NCI-H1417 (cell line): ENCODE results near the gene ALDH1B1.
"Not testable (repeated sequence)": the region's sequence is repeated elsewhere in the genome, so short reads cannot be mapped to it uniquely, and the experiment has no call there.

Experiments used
- DNase-seq, 3 experiments: peaks; one replicate each; lab custom pipeline; 2025; lab: John Stamatoyannopoulos, UW

The ALDH1B1 gene

DNA sequence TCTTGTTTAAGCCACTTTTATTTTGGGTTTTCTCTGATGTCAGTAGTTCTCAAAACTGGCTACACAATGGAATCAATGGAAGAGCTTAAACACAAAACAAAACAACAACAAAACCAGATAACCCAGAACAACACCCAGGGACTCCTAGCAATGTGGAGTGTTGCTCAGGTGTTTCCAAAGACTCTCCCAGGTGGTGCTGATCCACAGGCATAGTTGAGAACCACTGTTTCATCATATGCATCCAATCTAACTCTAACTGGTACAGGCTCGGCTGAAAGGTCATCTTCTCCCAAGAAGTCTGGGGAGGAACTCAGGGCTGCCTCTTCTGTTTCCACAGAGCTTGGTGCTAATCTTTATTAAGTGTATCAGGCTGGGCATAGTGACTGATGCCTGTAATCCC lies 5.4 kb upstream of the ALDH1B1 start:
- no peak for DNase-seq

DNA sequence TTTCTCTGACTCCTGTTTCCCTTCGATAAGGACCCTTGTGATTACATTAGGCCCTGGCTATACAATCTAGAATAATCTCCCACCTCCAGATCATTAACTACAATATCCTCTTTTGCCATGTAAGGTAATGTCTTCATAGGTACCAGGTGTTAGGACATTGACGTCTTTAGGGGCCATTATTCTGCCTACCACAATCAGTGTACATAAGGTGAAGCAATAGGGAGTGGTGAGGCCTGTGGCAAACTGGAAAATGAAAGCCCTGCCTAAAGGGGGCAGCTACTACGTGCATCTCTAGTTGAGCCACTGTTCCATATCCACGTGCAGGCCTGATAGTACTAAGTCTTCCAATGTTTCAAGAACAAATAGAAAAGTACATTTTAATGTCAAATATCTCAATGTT lies 4.8 kb upstream of the ALDH1B1 start:
- no peak for DNase-seq

DNA sequence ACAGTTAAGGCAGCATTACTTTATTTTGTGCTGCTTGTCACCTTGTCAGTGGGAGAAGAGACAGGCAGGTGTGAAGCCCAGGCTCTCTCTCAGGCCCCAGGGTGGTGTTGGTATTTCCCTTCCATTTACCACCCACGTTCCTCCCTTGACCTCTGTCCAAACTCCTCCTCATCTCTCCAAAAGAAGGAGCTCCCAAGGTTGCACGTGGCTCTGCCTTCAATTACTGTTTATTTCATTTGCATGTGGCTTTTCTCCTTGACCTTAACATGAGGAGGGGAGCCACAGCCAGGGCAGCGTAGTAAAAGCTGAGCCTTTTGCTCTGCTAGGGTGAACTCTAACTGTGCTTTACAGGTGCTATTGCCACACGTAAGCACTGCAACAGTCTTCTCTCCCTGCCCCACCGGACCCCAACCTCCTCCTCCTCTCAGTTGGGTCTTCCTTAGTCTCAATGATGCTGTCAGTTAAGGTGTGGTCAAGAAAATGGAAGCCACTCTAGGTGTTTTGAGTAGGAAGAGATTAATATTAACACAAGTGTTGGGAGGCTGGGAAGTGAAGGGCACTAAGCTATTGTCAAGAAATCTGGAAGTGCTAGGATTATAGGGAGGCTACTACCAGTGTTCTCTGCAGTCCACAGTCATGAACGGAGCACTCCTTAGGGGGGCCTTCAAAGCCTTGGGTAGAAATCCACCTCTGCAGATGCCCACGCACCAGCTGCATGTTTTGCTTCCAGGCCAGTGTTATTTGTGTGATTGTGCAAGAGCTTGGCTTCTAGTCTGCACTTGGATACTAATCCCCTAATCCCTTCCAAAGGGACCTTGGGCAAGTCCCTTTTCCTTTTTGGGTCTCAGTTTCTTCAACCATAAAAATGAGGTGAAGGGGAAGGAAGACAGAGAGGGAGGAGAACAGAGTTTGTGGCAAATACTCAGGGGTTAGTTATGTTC lies 3.9 kb upstream of the ALDH1B1 start:
- DNase-seq = no peak

DNA sequence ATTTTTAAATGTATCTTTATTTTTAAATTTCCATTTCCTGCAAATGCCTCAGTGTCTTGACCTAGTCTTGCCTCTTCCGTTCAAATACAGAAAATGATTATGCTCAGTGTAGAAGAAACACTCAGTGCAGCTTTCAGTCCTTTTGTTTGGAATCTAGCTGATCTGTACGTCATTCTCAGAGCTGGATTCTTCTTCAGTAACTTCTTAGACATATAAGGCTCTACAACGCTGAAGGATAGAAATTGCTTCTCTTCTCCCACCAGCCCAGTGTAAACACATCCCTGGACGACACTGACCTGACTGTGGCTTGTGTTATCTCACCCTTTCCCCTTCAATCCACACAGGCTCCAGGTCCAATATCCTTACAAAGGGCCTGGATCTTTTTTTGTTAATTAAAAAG lies 3.2 kb upstream of the ALDH1B1 start:
- DNase-seq = no peak

DNA sequence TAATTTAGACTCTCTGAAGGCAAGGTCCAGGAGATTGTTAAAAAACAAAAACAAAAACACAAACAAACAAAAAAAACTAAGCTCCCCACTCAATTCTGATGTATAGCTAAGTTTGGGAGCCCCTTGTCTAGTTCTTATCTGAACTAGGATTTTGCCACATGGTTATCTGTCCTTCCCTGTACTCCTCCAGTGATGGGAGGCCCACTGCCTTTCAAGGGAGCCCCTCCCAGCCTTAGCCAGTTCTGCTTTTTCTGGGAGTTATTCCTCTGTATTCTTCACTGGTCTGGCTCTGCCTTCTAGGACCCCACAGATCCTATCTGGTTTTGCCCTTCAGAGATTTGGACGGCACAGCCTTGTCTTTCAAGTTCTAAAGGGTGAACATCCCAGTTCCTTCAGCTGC lies 2.1 kb upstream of the ALDH1B1 start:
- no peak for DNase-seq

DNA sequence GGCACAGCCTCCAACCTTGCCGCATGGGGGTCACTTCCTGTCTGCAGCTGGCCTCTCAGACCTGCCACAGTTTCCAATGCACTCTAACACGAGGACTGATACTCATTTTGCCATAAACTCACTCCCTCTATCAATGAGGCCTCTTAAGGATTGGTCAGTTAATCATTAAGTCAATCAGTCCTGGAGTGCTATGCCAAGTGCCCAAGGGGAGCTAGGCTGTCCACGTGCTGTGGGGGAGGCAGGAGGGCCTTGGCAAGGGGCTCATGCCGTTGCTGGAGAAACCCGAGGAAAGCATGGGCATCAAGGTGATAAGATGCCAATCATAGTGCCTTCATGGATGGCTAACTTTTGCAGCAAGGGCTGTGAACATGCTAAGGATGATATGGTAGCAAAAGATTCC lies 1.7 kb upstream of the ALDH1B1 start:
- no peak for DNase-seq

DNA sequence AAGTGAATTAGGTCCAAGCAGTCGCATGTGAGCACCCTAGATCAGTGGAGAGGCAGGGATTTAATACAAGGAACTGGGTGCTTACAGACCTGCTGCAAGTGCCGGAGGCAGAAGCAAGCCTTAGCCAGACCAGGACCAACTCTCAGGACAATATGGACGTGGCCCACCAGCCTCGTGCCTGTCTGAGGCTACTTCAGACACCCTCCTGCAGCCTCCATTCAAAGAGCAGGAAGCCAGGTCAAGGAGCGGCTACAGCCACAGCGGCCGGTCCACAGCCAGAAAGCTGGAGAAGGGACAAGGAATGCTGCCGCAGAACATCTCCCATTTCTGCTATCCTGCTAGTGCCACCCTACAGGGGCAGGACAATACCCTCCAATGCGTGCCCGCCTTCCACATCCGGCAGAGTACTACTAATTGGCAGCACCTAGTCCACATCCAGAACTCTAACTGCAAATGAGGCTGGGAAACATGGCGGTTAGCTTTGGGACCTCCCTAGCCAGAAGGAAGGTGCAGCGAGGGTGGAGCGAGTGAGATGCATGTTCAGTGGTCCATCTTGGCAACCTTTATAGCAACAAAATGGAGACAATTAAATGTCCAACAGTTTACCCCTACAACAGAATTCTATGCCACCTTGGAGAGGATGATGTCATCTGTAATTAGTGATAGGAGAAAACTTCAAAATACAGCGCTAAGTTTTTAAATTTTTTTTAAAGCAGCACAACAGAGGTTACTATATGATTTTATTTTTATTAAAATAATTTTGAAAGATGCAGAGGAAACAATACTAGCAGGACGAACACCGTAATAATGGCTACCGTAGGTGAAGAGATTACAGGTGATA lies 1.0 kb upstream of the ALDH1B1 start:
- DNase-seq = no peak

DNA sequence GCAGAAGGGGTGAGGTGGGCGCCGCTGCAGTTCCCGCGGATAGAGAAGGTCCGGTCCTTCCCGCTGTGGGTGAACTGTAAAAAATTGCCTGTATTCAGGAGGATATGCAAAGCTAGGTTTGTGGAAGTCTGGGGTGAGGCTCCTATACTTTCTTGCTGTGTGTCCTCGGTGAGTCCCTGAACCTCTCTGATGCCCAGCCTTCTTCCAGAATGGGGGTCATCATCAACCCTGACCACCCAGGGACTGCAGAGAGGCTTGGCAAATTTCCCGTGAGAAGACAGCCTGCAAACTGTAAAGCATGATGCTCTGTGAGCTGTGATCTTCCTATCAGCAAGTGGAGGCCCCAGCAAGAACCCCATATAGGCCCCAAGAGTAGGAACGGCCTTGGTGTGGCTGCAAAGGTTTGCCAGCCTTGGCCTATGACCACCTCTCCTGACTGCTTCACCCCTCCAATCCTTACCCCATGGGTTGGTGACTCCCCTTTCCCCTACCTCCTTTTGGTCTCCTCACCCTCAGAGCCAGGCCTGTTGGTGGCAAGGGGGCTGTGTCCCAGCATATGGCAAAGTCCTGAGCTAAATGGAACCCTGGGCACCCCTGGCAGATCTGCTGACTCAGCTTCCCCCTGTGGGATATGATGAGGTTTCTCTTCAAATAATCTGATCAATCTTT lies 760 bp downstream of the ALDH1B1 start:
- DNase-seq = no peak

DNA sequence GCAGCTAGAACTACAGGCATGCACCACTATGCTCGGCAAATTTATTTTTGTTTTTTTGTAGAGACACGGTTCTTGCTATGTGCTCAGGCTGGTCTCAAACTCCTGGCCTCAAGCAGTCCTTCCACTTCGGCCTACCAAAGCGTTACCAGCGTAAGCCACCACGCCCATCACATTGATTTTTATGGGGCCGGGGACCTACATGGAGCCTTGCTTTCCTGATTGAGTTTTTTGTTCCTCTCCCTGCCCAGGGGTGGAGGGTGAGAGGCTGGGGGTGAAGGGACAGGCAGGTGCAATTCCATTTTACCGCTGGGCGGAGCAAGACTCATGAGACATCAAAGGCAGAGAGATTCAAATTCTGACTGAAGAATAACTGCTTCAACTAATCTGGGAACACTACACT lies 1.9 kb downstream of the ALDH1B1 start:
- DNase-seq = no peak

DNA sequence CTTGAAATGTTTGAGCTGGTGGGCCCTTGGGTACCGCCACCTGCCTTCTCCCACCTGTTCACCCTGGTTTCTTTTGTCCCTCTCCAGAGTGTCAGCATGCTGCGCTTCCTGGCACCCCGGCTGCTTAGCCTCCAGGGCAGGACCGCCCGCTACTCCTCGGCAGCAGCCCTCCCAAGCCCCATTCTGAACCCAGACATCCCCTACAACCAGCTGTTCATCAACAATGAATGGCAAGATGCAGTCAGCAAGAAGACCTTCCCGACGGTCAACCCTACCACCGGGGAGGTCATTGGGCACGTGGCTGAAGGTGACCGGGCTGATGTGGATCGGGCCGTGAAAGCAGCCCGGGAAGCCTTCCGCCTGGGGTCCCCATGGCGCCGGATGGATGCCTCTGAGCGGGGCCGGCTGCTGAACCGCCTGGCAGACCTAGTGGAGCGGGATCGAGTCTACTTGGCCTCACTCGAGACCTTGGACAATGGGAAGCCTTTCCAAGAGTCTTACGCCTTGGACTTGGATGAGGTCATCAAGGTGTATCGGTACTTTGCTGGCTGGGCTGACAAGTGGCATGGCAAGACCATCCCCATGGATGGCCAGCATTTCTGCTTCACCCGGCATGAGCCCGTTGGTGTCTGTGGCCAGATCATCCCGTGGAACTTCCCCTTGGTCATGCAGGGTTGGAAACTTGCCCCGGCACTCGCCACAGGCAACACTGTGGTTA lies 3.3 kb downstream of the ALDH1B1 start:
- no peak for DNase-seq

DNA sequence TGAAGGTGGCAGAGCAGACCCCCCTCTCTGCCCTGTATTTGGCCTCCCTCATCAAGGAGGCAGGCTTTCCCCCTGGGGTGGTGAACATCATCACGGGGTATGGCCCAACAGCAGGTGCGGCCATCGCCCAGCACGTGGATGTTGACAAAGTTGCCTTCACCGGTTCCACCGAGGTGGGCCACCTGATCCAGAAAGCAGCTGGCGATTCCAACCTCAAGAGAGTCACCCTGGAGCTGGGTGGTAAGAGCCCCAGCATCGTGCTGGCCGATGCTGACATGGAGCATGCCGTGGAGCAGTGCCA lies 3.8 kb downstream of the ALDH1B1 start:
- no peak for DNase-seq

DNA sequence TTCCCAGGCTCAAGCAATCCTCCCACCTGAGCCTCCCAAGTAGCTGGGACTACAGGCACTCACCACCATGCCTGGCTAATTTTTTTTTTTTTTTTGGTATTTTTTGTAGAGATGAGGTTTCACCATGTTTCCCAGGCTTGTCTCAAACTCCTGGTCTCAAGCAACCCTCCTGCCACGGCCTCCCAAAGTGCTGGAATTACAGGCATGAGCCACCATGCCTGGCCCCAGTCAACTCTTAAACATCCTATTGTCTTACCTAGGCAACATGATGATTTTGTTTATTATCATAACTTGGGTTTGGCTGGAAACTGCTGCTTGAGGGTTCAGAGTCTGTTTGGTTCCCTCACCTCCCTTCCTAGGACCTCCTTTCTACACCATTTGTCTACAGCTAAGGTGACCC lies 6.7 kb downstream of the ALDH1B1 start:
- DNase-seq = not testable (repeated sequence)

DNA sequence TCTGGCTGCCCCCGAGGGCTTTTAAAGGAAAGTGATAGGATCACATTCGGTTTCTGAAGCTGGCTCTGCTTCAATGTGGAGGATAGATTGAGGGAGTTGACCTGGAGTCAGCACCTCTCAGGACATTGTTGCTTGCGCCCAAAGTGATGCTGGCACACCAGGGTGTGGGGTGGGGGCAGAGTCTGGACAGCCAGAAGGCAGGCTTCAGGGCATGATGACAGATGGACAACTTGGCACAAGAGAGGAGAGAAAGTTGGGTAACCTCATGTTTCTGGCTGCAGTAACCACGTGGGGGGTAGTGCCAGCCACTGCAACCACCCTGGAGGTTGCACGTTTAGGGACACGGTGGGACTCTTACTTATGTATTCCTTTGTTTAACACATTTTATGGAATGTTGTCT lies 9.5 kb downstream of the ALDH1B1 start:
- DNase-seq = no peak

DNA sequence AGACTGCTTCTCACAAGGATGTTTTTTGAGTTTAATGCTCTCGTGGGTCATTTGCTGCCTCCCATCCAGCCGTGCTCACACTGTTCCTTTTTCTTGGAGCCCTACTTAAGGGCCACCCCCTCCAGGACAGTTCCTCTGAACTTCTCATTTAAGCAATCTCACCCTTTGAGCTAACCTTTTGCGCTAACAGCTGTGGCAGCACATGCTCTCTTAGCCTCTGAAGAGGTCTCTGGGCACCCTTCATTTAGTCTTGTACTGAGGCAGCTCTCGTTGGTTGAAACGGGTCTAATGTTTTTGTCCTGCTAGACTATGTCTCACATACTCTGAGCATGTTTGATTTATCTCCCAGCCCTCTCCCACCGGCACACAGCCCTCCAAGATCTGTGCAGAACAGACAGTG lies 11.8 kb downstream of the ALDH1B1 start:
- no peak for DNase-seq

DNA sequence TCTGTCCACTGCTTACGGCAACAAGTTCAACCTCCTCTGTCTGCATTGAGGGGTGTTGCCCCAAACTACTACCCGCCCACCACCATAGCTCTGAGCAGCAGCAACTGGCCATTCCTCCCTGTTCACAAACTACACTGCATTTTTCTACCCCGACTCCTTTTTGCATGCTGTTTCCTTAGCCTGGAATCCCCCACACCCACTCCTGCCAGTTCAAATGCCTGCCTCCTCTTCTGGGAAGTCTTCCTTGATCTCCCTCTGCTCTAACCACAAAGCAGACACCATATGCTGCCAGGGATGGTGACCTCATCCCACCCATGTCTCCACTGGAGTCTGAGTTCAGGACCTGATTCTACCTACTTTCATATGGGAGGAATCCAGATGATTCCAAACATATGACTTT lies 13.3 kb downstream of the ALDH1B1 start:
- no peak for DNase-seq

DNA sequence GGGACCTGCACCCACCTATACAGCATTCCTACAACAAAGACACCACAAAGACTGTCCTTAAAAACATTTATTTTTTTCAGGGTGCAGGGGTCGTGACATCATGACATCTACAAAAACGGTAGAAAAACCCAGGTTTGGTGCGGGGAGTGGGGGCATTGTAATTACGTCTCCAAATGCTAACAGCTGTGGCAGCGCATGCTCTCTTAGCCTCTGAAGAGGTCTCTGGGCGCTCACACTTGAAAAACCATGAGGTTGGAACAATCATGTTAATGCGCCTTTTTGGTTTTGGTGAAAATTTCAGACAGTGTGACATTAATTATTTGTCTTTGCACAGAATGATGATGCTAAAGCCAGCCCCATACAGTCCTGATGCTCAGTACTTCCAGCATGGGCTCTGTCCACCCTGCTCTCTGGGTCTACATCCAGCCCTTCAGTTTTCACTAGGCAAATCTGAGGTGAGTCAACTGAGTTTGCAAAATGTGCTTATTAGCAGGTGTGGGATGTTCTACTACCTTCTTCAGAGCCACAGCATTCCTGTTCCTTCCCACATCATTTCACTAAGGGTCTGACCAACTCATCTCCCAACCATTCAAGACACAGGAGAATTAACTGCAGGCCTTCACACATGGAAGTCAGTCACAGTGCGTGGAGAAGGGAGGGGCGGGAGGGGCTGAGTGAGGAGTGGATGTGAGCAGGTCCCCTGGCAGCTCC lies 14.1 kb downstream of the ALDH1B1 start:
- no peak for DNase-seq

DNA sequence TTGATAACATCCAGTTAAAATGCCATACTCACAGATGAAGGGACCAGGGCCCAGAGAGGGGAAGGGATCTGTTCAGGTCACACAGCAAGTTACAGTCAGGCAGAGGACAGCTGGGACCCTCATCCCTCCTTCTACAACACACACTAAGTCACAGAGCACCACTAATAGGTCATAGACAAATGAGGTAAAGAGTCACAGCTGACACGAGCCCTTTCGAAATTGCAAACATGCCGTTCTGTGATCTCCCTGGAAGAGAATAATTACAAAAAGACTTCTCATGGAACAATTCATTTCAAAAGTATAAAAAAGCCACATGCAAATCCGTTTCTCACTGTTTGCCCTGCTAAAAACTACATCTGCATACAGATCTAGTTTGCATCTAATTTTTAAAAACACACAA lies 16.2 kb downstream of the ALDH1B1 start:
- no peak for DNase-seq

DNA sequence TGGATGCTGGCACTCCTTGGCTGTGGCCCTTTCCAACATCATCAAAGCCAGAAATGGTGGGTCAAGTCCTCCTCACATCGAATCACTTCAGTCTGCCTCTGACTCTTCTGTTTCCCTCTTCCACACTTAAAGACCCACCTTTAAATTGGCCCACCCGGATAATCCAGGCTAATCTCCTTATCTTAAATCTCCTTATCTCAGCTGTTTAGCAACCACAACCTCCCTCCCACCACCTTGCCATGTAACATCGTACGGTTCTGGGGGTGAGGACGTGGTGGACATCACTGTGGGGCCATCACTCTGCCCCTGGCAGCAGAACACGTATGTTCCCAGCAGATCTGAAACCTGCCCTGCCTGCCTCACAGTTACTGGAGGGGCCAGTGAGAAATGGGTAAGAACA lies 20.2 kb downstream of the ALDH1B1 start:
- no peak for DNase-seq

DNA sequence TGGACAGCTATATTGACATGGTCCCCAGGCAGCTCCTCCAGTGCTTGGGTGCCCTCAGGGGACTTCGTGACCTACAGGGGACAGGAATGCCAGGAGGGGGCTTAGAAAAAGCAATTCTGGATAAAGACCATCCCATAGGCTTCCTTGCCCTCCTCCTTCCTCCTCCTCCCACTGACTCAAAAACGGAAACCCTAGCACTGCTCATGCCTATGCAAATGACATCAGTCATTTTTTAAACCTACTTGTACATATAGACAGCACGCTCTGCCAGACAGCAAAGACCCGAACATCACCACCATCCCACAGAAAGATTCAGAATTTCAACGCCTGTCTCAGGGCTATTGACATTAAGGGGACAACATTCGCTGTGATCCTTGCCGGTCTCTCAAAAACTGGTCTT lies 20.8 kb downstream of the ALDH1B1 start:
- no peak for DNase-seq

DNA sequence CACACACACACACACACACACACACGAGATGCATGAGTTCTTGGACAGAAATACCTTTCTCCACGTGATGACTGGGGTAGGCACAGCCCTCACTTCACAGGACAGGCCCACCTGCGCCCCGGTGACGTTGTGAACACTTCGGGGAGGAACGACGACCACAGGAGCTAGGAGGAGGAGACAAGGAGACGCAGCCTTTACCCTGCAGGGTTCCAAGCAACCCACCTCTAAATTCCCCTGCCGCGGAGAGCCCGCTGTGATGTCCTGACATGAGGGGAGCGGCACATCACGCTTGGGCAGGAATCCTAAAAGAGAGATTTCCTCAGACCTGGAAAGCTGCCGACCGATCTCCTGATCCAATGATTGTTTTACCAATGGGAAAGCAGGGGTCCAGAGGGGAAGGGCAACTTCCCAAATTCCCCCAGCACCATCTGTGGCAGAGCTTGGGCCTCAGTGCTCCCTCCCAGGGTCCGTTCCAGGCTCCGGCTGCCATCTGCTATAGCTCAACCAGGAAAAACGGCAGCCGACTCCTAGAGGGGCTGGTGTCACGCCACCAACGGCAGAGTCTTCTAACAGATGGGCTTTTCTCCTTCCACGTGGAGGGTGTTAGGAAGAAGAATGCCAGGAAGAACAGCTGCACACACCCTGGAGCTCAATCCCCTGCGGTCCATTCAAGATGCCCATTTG lies 21.7 kb downstream of the ALDH1B1 start:
- DNase-seq = no peak

DNA sequence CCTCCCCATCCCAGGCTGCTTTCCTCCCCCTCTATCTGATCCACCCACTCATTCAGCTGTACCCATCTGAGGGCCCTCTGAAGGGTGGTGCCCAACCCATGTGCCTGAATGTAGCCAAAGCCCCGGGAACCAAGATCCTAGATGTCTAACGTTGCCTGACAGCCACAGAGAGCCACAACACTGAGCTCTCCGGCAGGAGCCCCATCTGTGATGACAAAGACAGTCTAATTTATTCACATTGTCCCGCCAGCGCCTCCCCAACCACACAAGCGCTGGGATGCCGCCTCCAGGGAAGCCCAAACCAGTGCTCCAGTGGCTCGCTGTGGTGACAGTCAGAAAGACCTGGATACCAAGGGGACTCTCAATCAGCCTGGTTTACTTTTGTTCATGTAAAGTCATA lies 23.4 kb downstream of the ALDH1B1 start:
- no peak for DNase-seq
